Activated naive CD4-positive, alpha-beta T cell treated with anti-CD3 and anti-CD28 coated beads for 36 hours (primary cell): ENCODE measurements around the gene ST7. TPM values are rescaled to one million over a fixed set of nuclear protein-coding genes. Genes with fewer than 3 reads are reported as not detected.

Experiments used
- CTCF ChIA-PET: fragments of 350-600 bp; sonication (Branson Sonifier 250); formaldehyde crosslinking; loops from one replicate; lab custom pipeline; 2021; ENCODE audit warnings: antibody characterized with exemption; lab: Charles Lee
- DNase-seq: peaks from one replicate; pipeline ENCODE4 v3.0.0-alpha.2; 2020
- H3K27ac Mint-ChIP-seq: one replicate; pipeline ENCODE4 v1.8.0; 2021; ENCODE audit warnings: mild to moderate bottlenecking, mixed read lengths
- H3K27me3 Mint-ChIP-seq: one replicate; pipeline ENCODE4 v1.8.0; 2021; ENCODE audit warnings: low read depth, mixed read lengths
- H3K36me3 Mint-ChIP-seq: one replicate; pipeline ENCODE4 v1.8.0; 2021; ENCODE audit warnings: low read depth, mixed read lengths
- H3K4me1 Mint-ChIP-seq: one replicate; pipeline ENCODE4 v1.8.0; 2021; ENCODE audit warnings: low read depth, mixed read lengths
- H3K4me3 Mint-ChIP-seq: one replicate; pipeline ENCODE4 v1.8.0; 2021; ENCODE audit warnings: mild to moderate bottlenecking, moderate library complexity, mixed read lengths
- H3K9me3 Mint-ChIP-seq: one replicate; pipeline ENCODE4 v1.8.0; 2021; ENCODE audit warnings: mixed read lengths
- intact Hi-C: fragments of 100-400 bp; cut with micrococcal nuclease; formaldehyde crosslinking; loops from one replicate; pipeline ENCODE4 v1.15.1; 2023
- total RNA-seq, 2 experiments: library from RNA; stranded (reverse); gene quantifications; one replicate each; pipeline ENCODE4 v1.2.3, GENCODE V29; 2021

ST7 gene
- total RNA-seq, 2 experiments from 2014 or later: 4.1 to 5.2 TPM

GRCh38 chr7:116984511-116984910 is 31.2 kb downstream of the ST7 start:
- intact Hi-C loops: no loop called here
- no peak for DNase-seq
- H3K4me1 Mint-ChIP-seq: peaks cover 2% of the 10 kb centered on the region
- no peak overlapping the region for H3K4me3 Mint-ChIP-seq
- H3K36me3 Mint-ChIP-seq: no peaks in the 10 kb centered on the region
- no peaks in the 10 kb centered on the region for H3K27me3 Mint-ChIP-seq
- no peak overlapping the region for H3K27ac Mint-ChIP-seq
- CTCF ChIA-PET: interaction anchor here (0.6 to 9.5 kb wide), 10 partner anchors 11 to 148 kb away, joined by 3 to 307 read pairs (median 6); no protein-coding TSS in a partner anchor
- H3K9me3 Mint-ChIP-seq: no peaks in the 10 kb centered on the region

GRCh38 chr7:116984917-116985316 is 31.6 kb downstream of the ST7 start:
- no peaks in the 10 kb centered on the region for H3K36me3 Mint-ChIP-seq
- H3K4me1 Mint-ChIP-seq: peaks cover 2% of the 10 kb centered on the region
- intact Hi-C loops: loop anchor here (1.0 kb wide), 1 partner anchor 55 kb away; no protein-coding TSS in a partner anchor
- no peaks in the 10 kb centered on the region for H3K9me3 Mint-ChIP-seq
- no peak for DNase-seq
- no peak overlapping the region for H3K27ac Mint-ChIP-seq
- no peak overlapping the region for H3K4me3 Mint-ChIP-seq
- H3K27me3 Mint-ChIP-seq: no peaks in the 10 kb centered on the region
- CTCF ChIA-PET: interaction anchor here (0.5 to 9.5 kb wide), 16 partner anchors 9 to 334 kb away, joined by 3 to 307 read pairs (median 3); no protein-coding TSS in a partner anchor

GRCh38 chr7:116985575-116985974 is 32.3 kb downstream of the ST7 start:
- Mint-ChIP-seq H3K36me3 (no peaks in the 10 kb centered on the region), H3K27ac (no peak overlapping the region), H3K27me3 (no peaks in the 10 kb centered on the region), H3K4me3 (no peak overlapping the region), H3K4me1 (peaks cover 5% of the 10 kb centered on the region), H3K9me3 (no peaks in the 10 kb centered on the region)
- CTCF ChIA-PET: interaction anchor here (0.5 to 9.5 kb wide), 17 partner anchors 10 to 334 kb away, joined by 3 to 307 read pairs (median 3); no protein-coding TSS in a partner anchor
- intact Hi-C loops: loop anchor here (1.0 kb wide), 1 partner anchor 55 kb away; no protein-coding TSS in a partner anchor
- no peak for DNase-seq

- Mint-ChIP-seq H3K4me3 (no peak overlapping the region), H3K4me1 (peaks cover 5% of the 10 kb centered on the region), H3K36me3 (no peaks in the 10 kb centered on the region), H3K9me3 (no peaks in the 10 kb centered on the region), H3K27ac (no peak overlapping the region), H3K27me3 (no peaks in the 10 kb centered on the region)
- no peak for DNase-seq
- intact Hi-C loops: no loop called here
- CTCF ChIA-PET: interaction anchor here (2.0 to 9.5 kb wide), 6 partner anchors 22 to 144 kb away, joined by 5 to 307 read pairs (median 9); no protein-coding TSS in a partner anchor
Observed at GRCh38 chr7:116986611-116987565, 33.6 kb downstream of the ST7 start.

GRCh38 chr7:116988363-116988989 is 35.2 kb downstream of the ST7 start:
- Mint-ChIP-seq H3K4me1 (peaks cover 5% of the 10 kb centered on the region), H3K27ac (no peak overlapping the region), H3K27me3 (no peaks in the 10 kb centered on the region), H3K4me3 (no peak overlapping the region), H3K36me3 (no peaks in the 10 kb centered on the region), H3K9me3 (no peaks in the 10 kb centered on the region)
- CTCF ChIA-PET: interaction anchor here (0.6 to 9.5 kb wide), 21 partner anchors 9 to 170 kb away, joined by 3 to 307 read pairs (median 4); no protein-coding TSS in a partner anchor
- DNase-seq: no peak
- intact Hi-C loops: loop anchor here (1.0 kb wide), 3 partner anchors 24 to 139 kb away; no protein-coding TSS in a partner anchor

- Mint-ChIP-seq H3K36me3 (no peaks in the 10 kb centered on the region), H3K9me3 (no peaks in the 10 kb centered on the region), H3K4me1 (peaks cover 5% of the 10 kb centered on the region), H3K4me3 (no peak overlapping the region), H3K27me3 (no peaks in the 10 kb centered on the region), H3K27ac (no peak overlapping the region)
- intact Hi-C loops: no loop called here
- DNase-seq: no peak
- CTCF ChIA-PET: interaction anchor here (0.7 to 9.5 kb wide), 6 partner anchors 9 to 374 kb away, joined by 3 to 307 read pairs (median 4); no protein-coding TSS in a partner anchor
Observed at GRCh38 chr7:116990056-116990455, 36.8 kb downstream of the ST7 start.

GRCh38 chr7:116991233-116991632 is 37.9 kb downstream of the ST7 start:
- no peak for DNase-seq
- intact Hi-C loops: no loop called here
- H3K27ac Mint-ChIP-seq: no peak overlapping the region
- H3K27me3 Mint-ChIP-seq: no peaks in the 10 kb centered on the region
- H3K4me1 Mint-ChIP-seq: peaks cover 3% of the 10 kb centered on the region
- no peak overlapping the region for H3K4me3 Mint-ChIP-seq
- CTCF ChIA-PET: interaction anchor here (0.6 to 9.5 kb wide), 3 partner anchors 19 to 130 kb away, joined by 3 to 307 read pairs (median 123); no protein-coding TSS in a partner anchor
- H3K9me3 Mint-ChIP-seq: no peaks in the 10 kb centered on the region
- no peaks in the 10 kb centered on the region for H3K36me3 Mint-ChIP-seq

GRCh38 chr7:116994611-116995010 is 41.3 kb downstream of the ST7 start:
- intact Hi-C loops: no loop called here
- Mint-ChIP-seq H3K36me3 (no peaks in the 10 kb centered on the region), H3K4me3 (no peak overlapping the region), H3K4me1 (peaks cover 3% of the 10 kb centered on the region), H3K27ac (no peak overlapping the region), H3K27me3 (no peaks in the 10 kb centered on the region), H3K9me3 (no peaks in the 10 kb centered on the region)
- CTCF ChIA-PET: interaction anchor here (0.9 to 1.7 kb wide), 2 partner anchors 9 to 133 kb away, joined by 5 to 8 read pairs; no protein-coding TSS in a partner anchor
- DNase-seq: no peak

- Mint-ChIP-seq H3K36me3 (no peaks in the 10 kb centered on the region), H3K27ac (no peak overlapping the region), H3K27me3 (no peaks in the 10 kb centered on the region), H3K4me1 (no peaks in the 10 kb centered on the region), H3K4me3 (no peak overlapping the region), H3K9me3 (no peaks in the 10 kb centered on the region)
- intact Hi-C loops: no loop called here
- CTCF ChIA-PET: interaction anchor here (0.9 to 1.7 kb wide), 3 partner anchors 9 to 13 kb away, joined by 3 to 7 read pairs (median 4); no protein-coding TSS in a partner anchor
- no peak for DNase-seq
Observed at GRCh38 chr7:116997972-116998371, 44.7 kb downstream of the ST7 start.

- Mint-ChIP-seq H3K9me3 (no peaks in the 10 kb centered on the region), H3K4me1 (no peaks in the 10 kb centered on the region), H3K27me3 (no peaks in the 10 kb centered on the region), H3K36me3 (no peaks in the 10 kb centered on the region), H3K4me3 (no peak overlapping the region), H3K27ac (no peak overlapping the region)
- intact Hi-C loops: no loop called here
- no peak for DNase-seq
- CTCF ChIA-PET: interaction anchor here (0.7 to 1.7 kb wide), 3 partner anchors 8 to 10 kb away, joined by 4 to 7 read pairs (median 4); no protein-coding TSS in a partner anchor
Observed at GRCh38 chr7:116998567-116999175, 45.4 kb downstream of the ST7 start.

GRCh38 chr7:116999311-116999710 is 46.0 kb downstream of the ST7 start:
- no peak for DNase-seq
- intact Hi-C loops: no loop called here
- no peaks in the 10 kb centered on the region for H3K36me3 Mint-ChIP-seq
- no peaks in the 10 kb centered on the region for H3K27me3 Mint-ChIP-seq
- no peaks in the 10 kb centered on the region for H3K9me3 Mint-ChIP-seq
- CTCF ChIA-PET: interaction anchor here (0.7 to 1.7 kb wide), 2 partner anchors 9 to 69 kb away, joined by 4 read pairs; no protein-coding TSS in a partner anchor
- H3K4me3 Mint-ChIP-seq: no peak overlapping the region
- no peak overlapping the region for H3K27ac Mint-ChIP-seq
- H3K4me1 Mint-ChIP-seq: no peaks in the 10 kb centered on the region
